ENCODE data around the gene FMNL2.

The FMNL2 gene

DNA sequence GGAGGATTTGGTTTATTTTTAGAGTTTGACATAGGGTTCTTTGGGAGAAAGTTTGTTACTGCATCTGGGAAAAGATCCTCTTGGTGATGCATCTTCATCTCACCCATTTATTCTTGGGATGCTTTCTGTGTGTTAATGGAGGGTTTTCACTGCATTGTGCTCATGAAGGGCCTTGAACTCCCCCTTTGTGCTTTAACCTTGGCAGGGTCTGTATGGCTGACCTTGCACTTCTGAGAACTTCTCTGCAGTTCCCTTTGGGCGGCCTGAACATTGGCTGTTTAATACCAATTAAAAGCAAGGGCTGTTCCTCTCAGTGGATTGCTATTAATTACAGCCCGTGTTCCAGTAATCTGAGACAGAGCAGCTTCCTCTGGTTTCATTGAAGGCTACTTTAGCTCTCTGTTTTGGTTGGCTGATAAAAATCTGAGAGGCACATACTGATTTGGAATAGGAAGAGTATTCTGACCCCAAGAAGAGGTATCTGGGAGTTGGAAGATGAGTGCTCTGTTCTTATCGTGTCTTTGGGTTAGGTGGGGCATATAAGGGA lies 37.5 kb downstream of the FMNL2 start:
- no peak overlapping the region for H3K4me3 ChIP-seq
- DNase-seq (ENCODE audit: low spot score): no peak
- H3K27ac ChIP-seq: no peak overlapping the region
- TF ChIP-seq, protein P1, sequence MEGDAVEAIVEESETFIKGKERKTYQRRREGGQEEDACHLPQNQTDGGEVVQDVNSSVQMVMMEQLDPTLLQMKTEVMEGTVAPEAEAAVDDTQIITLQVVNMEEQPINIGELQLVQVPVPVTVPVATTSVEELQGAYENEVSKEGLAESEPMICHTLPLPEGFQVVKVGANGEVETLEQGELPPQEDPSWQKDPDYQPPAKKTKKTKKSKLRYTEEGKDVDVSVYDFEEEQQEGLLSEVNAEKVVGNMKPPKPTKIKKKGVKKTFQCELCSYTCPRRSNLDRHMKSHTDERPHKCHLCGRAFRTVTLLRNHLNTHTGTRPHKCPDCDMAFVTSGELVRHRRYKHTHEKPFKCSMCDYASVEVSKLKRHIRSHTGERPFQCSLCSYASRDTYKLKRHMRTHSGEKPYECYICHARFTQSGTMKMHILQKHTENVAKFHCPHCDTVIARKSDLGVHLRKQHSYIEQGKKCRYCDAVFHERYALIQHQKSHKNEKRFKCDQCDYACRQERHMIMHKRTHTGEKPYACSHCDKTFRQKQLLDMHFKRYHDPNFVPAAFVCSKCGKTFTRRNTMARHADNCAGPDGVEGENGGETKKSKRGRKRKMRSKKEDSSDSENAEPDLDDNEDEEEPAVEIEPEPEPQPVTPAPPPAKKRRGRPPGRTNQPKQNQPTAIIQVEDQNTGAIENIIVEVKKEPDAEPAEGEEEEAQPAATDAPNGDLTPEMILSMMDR (IDR thresholded peaks at IDR 0.05): no peak

DNA sequence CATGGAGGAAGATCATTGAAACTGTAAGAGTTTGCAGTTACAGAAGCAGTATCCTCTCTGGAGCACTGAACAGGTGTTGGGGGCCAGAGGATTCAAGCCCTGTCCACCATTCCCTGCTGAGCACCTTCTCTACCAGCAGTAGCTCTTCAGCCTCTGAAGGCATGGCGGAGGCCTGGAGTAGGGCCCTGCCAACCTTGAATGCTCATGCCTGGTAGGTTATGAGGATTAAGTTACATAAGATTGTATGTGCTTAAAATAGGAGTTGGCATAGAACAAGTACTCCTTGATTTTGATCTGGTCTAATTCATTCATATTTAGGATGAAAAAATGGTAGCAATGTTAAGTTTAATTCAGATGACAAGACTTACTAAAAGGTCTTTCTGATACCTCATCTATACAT lies 40.2 kb downstream of the FMNL2 start:
- no peak overlapping the region for H3K27ac ChIP-seq
- TF ChIP-seq, protein P1 (IDR thresholded peaks at IDR 0.05): no peak
- no peak for DNase-seq (ENCODE audit: low spot score)
- H3K4me3 ChIP-seq: no peak overlapping the region

DNA sequence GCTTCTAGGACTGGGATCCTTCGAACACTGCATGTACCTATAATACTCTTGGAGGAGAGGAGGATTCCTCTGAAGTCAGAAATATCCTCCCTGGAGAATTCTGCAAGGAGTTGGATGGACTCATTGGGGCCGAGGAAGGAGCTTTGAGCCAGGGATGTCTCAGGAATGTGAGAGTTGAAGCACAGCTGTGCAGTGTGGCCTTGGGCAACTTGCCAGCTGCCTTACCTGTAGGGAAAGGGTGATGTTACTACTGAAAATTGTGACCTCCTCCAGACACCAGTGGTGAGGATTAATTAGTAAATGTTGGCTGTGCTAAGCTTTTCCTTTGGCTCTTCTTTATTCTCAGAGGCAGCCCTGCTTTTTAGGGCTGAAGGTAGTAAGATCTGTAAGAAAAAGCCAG lies 41.4 kb downstream of the FMNL2 start:
- no peak overlapping the region for H3K27ac ChIP-seq
- H3K4me3 ChIP-seq: no peak overlapping the region
- TF ChIP-seq, protein P1 (IDR thresholded peaks at IDR 0.05): no peak
- no peak for DNase-seq (ENCODE audit: low spot score)

DNA sequence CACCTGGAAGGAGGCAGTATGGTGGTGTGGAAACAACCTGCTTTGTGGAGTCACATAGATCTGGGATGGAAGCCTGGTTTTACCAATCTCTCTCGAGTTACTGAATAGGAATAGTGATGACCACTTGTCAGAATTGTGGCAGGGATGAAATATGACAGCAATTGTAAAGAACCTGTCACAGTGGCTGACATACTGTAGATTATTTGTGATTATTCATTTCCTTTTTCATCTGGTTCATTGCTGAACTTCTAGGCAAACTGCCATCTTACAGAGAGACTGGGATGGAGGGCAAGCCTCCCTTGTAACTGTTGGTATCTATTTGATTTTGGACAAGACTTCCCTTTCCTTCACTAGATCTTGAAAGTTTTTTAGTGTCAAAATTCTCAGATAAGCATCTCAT lies 42.0 kb downstream of the FMNL2 start:
- no peak for DNase-seq (ENCODE audit: low spot score)
- TF ChIP-seq, protein P1 (IDR thresholded peaks at IDR 0.05): no peak
- Histone ChIP-seq H3K27ac (no peak overlapping the region), H3K4me3 (no peak overlapping the region)

DNA sequence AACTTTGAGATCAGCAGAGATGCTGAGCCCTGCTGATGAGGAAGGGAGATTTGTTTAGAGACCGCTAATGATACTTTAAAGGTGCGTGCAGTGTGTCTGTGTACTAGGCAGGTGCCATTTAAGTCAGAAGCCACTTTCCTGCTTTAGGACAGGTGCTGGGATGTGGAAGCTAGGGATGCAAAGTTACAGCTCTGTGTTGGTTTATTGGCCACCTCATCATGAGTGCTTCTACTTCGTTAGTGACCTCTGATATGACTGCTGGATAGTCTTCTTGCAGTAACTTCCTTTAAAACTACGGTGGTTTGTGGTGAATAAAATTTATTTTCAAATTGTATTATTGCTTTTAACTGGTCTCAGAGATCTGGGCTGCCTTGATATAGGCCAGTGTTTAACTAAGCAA lies 44.1 kb downstream of the FMNL2 start:
- Histone ChIP-seq H3K4me3 (no peak overlapping the region), H3K27ac (no peak overlapping the region)
- DNase-seq (ENCODE audit: low spot score): no peak
- TF ChIP-seq, protein P1 (IDR thresholded peaks at IDR 0.05): no peak

DNA sequence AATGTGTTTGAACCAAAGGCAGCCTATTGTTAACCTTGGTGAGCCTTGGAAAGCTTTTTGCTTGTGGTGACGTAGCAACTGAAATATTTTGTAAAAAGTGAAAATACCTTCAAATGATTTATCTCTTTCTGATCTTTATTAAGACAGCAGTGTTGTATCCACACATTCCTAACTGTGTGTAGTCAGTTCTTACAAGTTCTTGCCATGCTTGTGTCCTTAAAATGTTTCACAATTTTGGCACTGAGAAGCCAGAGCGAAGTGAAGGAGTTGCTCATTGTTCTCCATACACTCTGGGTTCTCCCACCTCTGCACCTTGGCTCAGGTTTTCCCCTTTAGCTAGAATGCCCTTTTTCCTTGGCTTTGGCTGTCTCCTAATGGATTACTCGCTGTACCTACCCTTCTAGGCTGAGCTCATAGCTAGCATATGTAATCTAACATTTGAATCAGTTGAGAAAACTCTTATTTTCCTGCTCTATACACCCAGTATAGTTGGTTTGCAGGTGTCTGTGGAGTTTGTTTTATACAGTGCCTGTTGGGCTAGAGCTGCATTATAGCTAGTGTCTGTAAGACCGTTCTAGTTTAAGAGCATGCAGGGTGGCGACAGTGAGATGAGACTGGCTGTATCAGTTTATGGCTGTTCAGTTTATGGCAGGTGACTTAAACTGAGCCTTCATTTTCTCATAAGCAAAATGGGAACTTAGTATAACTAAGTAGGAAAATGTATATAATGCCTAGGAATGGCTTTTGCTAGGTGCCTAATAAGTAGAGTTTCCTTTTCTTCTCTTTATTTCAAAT lies 45.5 kb downstream of the FMNL2 start:
- DNase-seq (ENCODE audit: low spot score): no peak
- Histone ChIP-seq H3K4me3 (no peak overlapping the region), H3K27ac (no peak overlapping the region)
- TF ChIP-seq, protein P1 (IDR thresholded peaks at IDR 0.05): no peak

DNA sequence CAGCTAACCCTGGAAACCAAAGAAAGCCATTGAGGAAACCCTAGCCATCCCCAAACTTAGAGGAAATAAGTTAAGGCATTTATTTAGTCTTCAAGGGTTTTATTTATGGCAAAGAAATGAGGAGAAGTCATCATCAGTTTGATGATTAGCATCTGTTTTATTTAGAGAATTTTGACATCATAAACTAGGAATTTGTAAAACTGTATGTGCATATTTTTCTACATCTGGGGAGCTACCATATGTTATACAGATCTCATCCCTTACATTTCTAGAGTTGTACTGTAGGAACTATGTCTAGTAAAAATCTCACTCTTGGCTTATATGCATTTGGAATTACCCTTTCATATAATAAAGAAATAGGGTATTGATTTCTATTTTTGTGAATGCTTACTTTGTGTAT lies 48.7 kb downstream of the FMNL2 start:
- no peak for DNase-seq (ENCODE audit: low spot score)

More for the DNA sequence above, 48.7 kb downstream of the FMNL2 start:
- TF ChIP-seq, protein P1 (IDR thresholded peaks at IDR 0.05): no peak
- Histone ChIP-seq H3K4me3 (no peak overlapping the region), H3K27ac (no peak overlapping the region)
